ENCODE data around the gene CFDP1. TPM values are rescaled to one million over a fixed set of nuclear protein-coding genes. Genes with fewer than 3 reads are reported as not detected.

CFDP1 gene
- total and polyA plus RNA-seq, 12 donors, result 40.6 to 129 (median 61.4) TPM

DNA sequence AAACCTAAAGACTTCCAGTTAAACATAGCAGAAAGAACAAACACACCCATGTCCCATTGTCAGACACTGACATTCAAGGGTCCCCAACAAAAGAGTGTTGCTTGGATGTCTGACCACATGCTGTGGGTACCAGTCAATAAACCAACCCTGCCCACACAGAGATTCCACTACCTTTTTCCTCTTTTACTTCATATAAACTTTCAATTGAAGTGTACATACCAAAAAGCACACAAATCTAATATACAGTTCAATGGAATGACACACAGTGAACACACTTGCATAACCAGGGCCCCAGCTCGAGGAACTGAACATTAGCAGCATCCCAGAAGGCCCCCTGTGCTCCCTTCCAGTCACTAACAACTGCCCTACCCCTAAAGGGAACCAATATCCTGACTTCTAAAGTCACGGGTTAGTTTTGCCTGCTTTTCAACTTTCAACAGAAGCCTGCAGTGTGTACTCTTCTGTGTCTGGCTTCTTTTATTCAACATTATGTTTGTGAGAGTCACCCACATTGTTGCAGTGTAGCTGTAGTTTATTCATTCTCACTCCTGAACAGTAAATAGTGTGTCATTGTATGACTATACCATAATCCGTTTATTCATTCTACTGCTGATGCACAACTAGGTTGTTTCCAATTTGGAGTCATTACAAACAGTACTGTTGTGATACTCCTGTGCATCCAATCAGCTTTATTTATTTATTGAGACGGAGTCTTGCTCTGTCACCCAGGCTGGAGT lies 18.0 kb downstream of the CFDP1 start:
- no peak for DNase-seq
- 79 to 90% (median 85%) methylated on average over 4 of the region's 4 CpGs for WGBS, 4 donors

DNA sequence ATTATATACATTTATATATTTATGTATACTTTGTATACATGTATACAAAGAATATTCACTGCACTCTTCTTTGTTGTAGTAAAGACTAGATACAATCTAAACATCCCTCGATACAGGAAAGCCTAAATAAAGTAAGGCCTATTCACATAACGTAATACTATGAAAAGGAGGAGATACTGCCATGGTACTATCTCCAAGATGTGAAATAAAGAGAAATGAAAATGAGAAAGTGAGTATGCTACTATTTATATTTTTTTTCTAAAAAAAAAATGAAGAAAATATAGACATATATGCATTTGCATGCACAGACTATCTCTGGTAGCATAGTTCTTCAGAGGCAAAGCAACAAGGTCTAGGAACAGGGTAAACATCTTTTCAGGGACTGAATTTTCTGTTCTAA lies 19.4 kb downstream of the CFDP1 start:
- DNase-seq, result no peak
- intact Hi-C loops (cut with DNase I), result no loop called here
- Histone ChIP-seq H3K27ac (no peak overlapping the region), H3K36me3 (replicated peaks in 1 of 2) (peaks cover 0 to 22% of the 10 kb centered on the region in 2 donors), H3K4me3 (no peak overlapping the region), H3K4me1 (replicated peaks in 1 of 2) (peaks cover 0 to 9% of the 10 kb centered on the region in 2 donors), H3K9me3 (replicated peaks in 1 of 3) (no peaks in the 10 kb centered on the region), H3K27me3 (no peaks in the 10 kb centered on the region)
- 91 to 96% (median 94%) methylated on average over 2 of the region's 2 CpGs for WGBS, 4 donors
- TF ChIP-seq POLR2A (IDR thresholded peaks at IDR 0.05), result no peak
- TF ChIP-seq, protein P1, sequence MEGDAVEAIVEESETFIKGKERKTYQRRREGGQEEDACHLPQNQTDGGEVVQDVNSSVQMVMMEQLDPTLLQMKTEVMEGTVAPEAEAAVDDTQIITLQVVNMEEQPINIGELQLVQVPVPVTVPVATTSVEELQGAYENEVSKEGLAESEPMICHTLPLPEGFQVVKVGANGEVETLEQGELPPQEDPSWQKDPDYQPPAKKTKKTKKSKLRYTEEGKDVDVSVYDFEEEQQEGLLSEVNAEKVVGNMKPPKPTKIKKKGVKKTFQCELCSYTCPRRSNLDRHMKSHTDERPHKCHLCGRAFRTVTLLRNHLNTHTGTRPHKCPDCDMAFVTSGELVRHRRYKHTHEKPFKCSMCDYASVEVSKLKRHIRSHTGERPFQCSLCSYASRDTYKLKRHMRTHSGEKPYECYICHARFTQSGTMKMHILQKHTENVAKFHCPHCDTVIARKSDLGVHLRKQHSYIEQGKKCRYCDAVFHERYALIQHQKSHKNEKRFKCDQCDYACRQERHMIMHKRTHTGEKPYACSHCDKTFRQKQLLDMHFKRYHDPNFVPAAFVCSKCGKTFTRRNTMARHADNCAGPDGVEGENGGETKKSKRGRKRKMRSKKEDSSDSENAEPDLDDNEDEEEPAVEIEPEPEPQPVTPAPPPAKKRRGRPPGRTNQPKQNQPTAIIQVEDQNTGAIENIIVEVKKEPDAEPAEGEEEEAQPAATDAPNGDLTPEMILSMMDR (IDR thresholded peaks at IDR 0.05), result no peak

More for the DNA sequence above, 18.0 kb downstream of the CFDP1 start:
- Histone ChIP-seq H3K36me3 (replicated peaks in 1 of 2) (peaks cover 0 to 19% of the 10 kb centered on the region in 2 donors), H3K27ac (no peak overlapping the region), H3K4me3 (no peak overlapping the region), H3K9me3 (replicated peaks in 1 of 3) (no peaks in the 10 kb centered on the region), H3K4me1 (replicated peaks in 1 of 2) (peaks cover 6 to 20% of the 10 kb centered on the region in 2 donors), H3K27me3 (no peaks in the 10 kb centered on the region)
- intact Hi-C loops (cut with DNase I), result no loop called here
- TF ChIP-seq, protein P1 (IDR thresholded peaks at IDR 0.05), result no peak
- TF ChIP-seq POLR2A (IDR thresholded peaks at IDR 0.05), result no peak

DNA sequence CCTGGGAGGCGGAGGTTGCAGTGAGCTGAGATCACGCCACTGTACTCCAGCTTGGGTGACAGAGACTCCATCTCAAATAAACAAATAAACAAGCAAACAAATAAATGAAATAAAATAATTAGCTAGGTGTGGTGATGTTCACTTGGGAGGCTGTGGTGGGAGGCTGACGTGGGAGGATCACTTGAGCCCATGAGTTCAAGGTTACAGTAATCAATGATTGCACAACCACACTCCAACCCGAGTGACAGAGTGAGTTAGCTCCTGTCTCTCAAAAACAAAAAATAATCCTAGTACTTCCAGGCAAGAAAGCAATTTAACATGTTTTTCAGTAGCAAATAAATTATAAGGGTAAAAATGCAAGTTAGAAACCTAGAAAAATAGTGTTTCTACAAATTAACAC lies 26.4 kb downstream of the CFDP1 start:
- no peaks in the 10 kb centered on the region for H3K9me3 ChIP-seq (replicated peaks in 1 of 3)
- intact Hi-C loops (cut with DNase I), result no loop called here
- peaks cover 6 to 14% of the 10 kb centered on the region in 2 donors for H3K4me1 ChIP-seq (replicated peaks in 1 of 2)
- TF ChIP-seq POLR2A (IDR thresholded peaks at IDR 0.05), result no peak
- TF ChIP-seq, protein P1 (IDR thresholded peaks at IDR 0.05), result no peak
- H3K36me3 ChIP-seq (replicated peaks in 1 of 2), result peaks cover 0 to 19% of the 10 kb centered on the region in 2 donors
- no peak for DNase-seq
- 68 to 72% (median 71%) methylated on average over 4 of the region's 4 CpGs for WGBS, 4 donors
- H3K27ac ChIP-seq, result no peak overlapping the region
- H3K4me3 ChIP-seq, result no peak overlapping the region
- H3K27me3 ChIP-seq, result no peaks in the 10 kb centered on the region

DNA sequence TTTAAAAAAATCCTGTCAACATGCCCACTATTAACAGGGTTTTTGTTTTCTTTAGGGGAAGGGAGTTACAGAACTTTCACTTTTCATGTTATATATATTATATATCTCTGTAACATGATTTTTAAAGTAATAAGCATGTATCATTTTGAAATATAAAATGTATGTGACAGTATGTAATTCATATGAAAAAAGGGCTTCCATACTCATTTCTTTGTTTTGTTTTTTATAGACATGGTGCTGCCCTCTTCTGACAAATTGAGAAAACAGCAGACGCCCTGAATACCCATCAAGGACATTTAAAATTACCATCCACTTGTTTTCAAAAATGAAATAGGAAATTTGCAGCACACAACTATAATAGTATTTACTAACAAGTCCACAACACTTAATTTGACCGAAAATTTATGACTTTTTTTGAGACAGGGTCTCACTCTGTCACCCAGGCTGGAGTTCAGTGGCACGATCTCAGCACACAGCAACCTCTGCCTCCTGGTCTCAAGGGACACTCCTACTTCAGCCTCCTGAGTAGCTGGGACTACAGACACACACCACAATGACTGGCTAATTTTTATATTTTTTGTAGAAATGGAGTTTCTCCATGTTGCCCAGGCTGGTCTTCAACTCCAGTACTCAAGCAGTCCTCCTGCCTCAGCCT lies 30.4 kb downstream of the CFDP1 start:
- intact Hi-C loops (cut with DNase I), result no loop called here
- Histone ChIP-seq H3K4me3 (no peak overlapping the region), H3K27ac (peak overlapping the region in 3 of 5 donors; percentile 53 to 86 (median 62)), H3K36me3 (replicated peaks in 1 of 2) (no peaks in the 10 kb centered on the region), H3K27me3 (no peaks in the 10 kb centered on the region), H3K9me3 (replicated peaks in 1 of 3) (no peaks in the 10 kb centered on the region), H3K4me1 (replicated peaks in 1 of 2) (peaks cover 6 to 20% of the 10 kb centered on the region in 2 donors)
- no peak for TF ChIP-seq POLR2A (IDR thresholded peaks at IDR 0.05)
- TF ChIP-seq, protein P1 (IDR thresholded peaks at IDR 0.05), result peak; percentile 57 to 73 (median 66)
- peak in 1 of 7 donors; percentile 30 for DNase-seq
- 31 to 37% (median 32%) methylated on average over 3 of the region's 3 CpGs for WGBS, 4 donors

Data from adrenal gland (tissue), 12 donors.